SK-N-SH (cell line): ENCODE data around the gene F8. TPM values are rescaled to one million over a fixed set of nuclear protein-coding genes. Genes with fewer than 3 reads are reported as not detected.

Experiments used
- CTCF ChIA-PET: fragments of 300-600, 350-600 bp; formaldehyde crosslinking; extraction: SDS; loops from one replicate; lab custom pipeline; 2021; lab: Yijun Ruan, JAX
- POLR2A ChIA-PET: fragments of 350-600 bp; sonication (Branson Sonifier 250); formaldehyde crosslinking; extraction: SDS; loops from one replicate; lab custom pipeline; 2020; ENCODE audit warnings: antibody characterized with exemption, inconsistent platforms; lab: Yijun Ruan, JAX
- DNase-seq: peaks from one replicate; pipeline ENCODE4 v3.0.0; 2012
- H2AFZ ChIP-seq: fragments of 200-600 bp; sonication (generic); 2 replicates; pipeline ENCODE4 v1.8.1; 2016; ENCODE audit warnings: antibody characterized with exemption, mild to moderate bottlenecking, low read depth
- H3F3A ChIP-seq: fragments of 200-600 bp; sonication (generic); replicated peaks from 2 replicates; pipeline ENCODE3; 2016; ENCODE audit warnings: antibody characterized with exemption, mild to moderate bottlenecking; ENCODE audit not compliant: insufficient read depth
- H3K27ac ChIP-seq, 2 experiments: fragments of 200-500 bp in 1 of 2; fragments of 200-600 bp in 1 of 2; sonication (Bioruptor generic) in 1 of 2; sonication (generic), shearing (Covaris generic) in 1 of 2; 2 replicates each; pipeline versions ENCODE4 v1.5.1 to v1.6.1; 2014 to 2016; ENCODE audit warnings: low read depth in 2 of 2, inconsistent platforms in 1 of 2, low read length in 1 of 2, mild to moderate bottlenecking in 1 of 2, mixed read lengths in 1 of 2
- H3K27me3 ChIP-seq: fragments of 200-600 bp; sonication (generic), shearing (Covaris generic); 2 replicates; pipeline ENCODE4 v1.6.1; 2016; ENCODE audit warnings: mixed run types; ENCODE audit not compliant: insufficient read depth
- H3K36me3 ChIP-seq, 2 experiments: fragments of 200-500 bp in 1 of 2; fragments of 200-600 bp in 1 of 2; sonication (Bioruptor generic) in 1 of 2; sonication (generic) in 1 of 2; replicated peaks in 1 of 2; 2 replicates each; pipeline versions ENCODE3 to v1.5.1; 2014 to 2016; ENCODE audit warnings: low read length in 1 of 2, mild to moderate bottlenecking in 1 of 2; ENCODE audit not compliant: insufficient read depth in 2 of 2, control insufficient read depth in 1 of 2
- H3K4me1 ChIP-seq, 2 experiments: fragments of 200-500 bp in 1 of 2; fragments of 200-600 bp in 1 of 2; sonication (Bioruptor generic) in 1 of 2; sonication (generic), shearing (Covaris generic) in 1 of 2; 2 replicates each; pipeline versions ENCODE4 v1.5.1 to v1.6.1; 2014 to 2016; ENCODE audit warnings: low read depth in 1 of 2, low read length in 1 of 2, mixed run types in 1 of 2; ENCODE audit not compliant: insufficient read depth in 2 of 2, control insufficient read depth in 1 of 2
- H3K4me2 ChIP-seq: fragments of 200-600 bp; sonication (generic), shearing (Covaris generic); 2 replicates; pipeline ENCODE4 v1.6.1; 2017; ENCODE audit warnings: mixed run types
- H3K4me3 ChIP-seq, 2 experiments: fragments of 200-500 bp in 1 of 2; fragments of 200-600 bp in 1 of 2; sonication (Bioruptor generic) in 1 of 2; sonication (generic), shearing (Covaris generic) in 1 of 2; 2 replicates each; pipeline versions ENCODE4 v1.5.1 to v1.8.1; 2014 to 2016; ENCODE audit warnings: low read depth in 2 of 2, inconsistent platforms in 1 of 2, low read length in 1 of 2, mild to moderate bottlenecking in 1 of 2, mixed read lengths in 1 of 2, moderate library complexity in 1 of 2
- H3K79me2 ChIP-seq: fragments of 200-600 bp; sonication (generic); 2 replicates; pipeline ENCODE4 v1.8.1; 2017; ENCODE audit warnings: mild to moderate bottlenecking; ENCODE audit not compliant: insufficient read depth
- H3K9ac ChIP-seq: fragments of 200-600 bp; sonication (generic); 2 replicates; pipeline ENCODE4 v1.6.1; 2017; ENCODE audit warnings: mixed run types
- H3K9me2 ChIP-seq: fragments of 200-600 bp; sonication (generic); 2 replicates; pipeline ENCODE4 v1.6.1; 2017; ENCODE audit warnings: mixed run types
- H3K9me3 ChIP-seq: fragments of 200-600 bp; sonication (generic); 2 replicates; pipeline ENCODE4 v1.6.1; 2017; ENCODE audit warnings: mixed run types, mild to moderate bottlenecking, moderate library complexity
- H4K20me1 ChIP-seq: fragments of 200-600 bp; sonication (generic); 2 replicates; pipeline ENCODE4 v1.6.1; 2017; ENCODE audit warnings: mild to moderate bottlenecking, mixed run types; ENCODE audit not compliant: insufficient read depth
- ELF1 ChIP-seq: IDR thresholded peaks from 2 replicates; pipeline ENCODE4 v1.4.0; 2012
- EZH2phosphoT487 ChIP-seq: fragments of 200-600 bp; sonication (generic); IDR thresholded peaks from 2 replicates; pipeline ENCODE4 v1.6.1; 2017; ENCODE audit warnings: low read depth, mixed run types, mild to moderate bottlenecking, antibody characterized with exemption, moderate library complexity, borderline replicate concordance
- FOXJ3 ChIP-seq: sonication (generic); formaldehyde crosslinking; IDR thresholded peaks from 2 replicates; pipeline ENCODE4 v1.5.1; 2020; ENCODE audit warnings: mild to moderate bottlenecking, missing genetic modification reagents
- GABPA ChIP-seq: IDR thresholded peaks from 2 replicates; pipeline ENCODE4 v1.4.0; 2012; ENCODE audit warnings: low read depth, mild to moderate bottlenecking
- JUND ChIP-seq: IDR thresholded peaks from 2 replicates; pipeline ENCODE4 v1.4.0; 2012
- MXI1 ChIP-seq: IDR thresholded peaks from 2 replicates; pipeline ENCODE4 v1.6.1; 2012; ENCODE audit warnings: mild to moderate bottlenecking, low read depth, low read length, improper control_type of control experiment
- NFIC ChIP-seq: IDR thresholded peaks from 2 replicates; pipeline ENCODE4 v1.4.0; 2012; ENCODE audit warnings: borderline replicate concordance
- NRF1 ChIP-seq: IDR thresholded peaks from 2 replicates; pipeline ENCODE4 v1.6.1; 2012; ENCODE audit warnings: low read depth, mild to moderate bottlenecking, low read length
- POLR2AphosphoS5 ChIP-seq: IDR thresholded peaks from 2 replicates; pipeline ENCODE4 v1.6.1; 2012; ENCODE audit warnings: low read depth, low read length
- RXRA ChIP-seq: IDR thresholded peaks from 2 replicates; pipeline ENCODE4 v1.4.0; 2012; ENCODE audit warnings: low read depth, mild to moderate bottlenecking, borderline replicate concordance
- TCF12 ChIP-seq: IDR thresholded peaks from 2 replicates; pipeline ENCODE4 v1.4.0; 2012
- TEAD4 ChIP-seq: IDR thresholded peaks from 2 replicates; pipeline ENCODE4 v1.4.0; 2012; ENCODE audit warnings: mild to moderate bottlenecking, borderline replicate concordance; ENCODE audit not compliant: insufficient read depth
- USF1 ChIP-seq: IDR thresholded peaks from 2 replicates; pipeline ENCODE4 v1.4.0; 2012; ENCODE audit warnings: low read depth, borderline replicate concordance
- USF2 ChIP-seq: fragments of 150-350 bp; IDR thresholded peaks from 2 replicates; pipeline ENCODE4 v1.6.1; 2017; ENCODE audit warnings: antibody characterized with exemption, low read length, low read depth, borderline replicate concordance
- YY1 ChIP-seq: IDR thresholded peaks from 2 replicates; pipeline ENCODE4 v1.4.0; 2012; ENCODE audit warnings: low read depth, mild to moderate bottlenecking
- WGBS: methylation state at CpG from one replicate; pipeline ENCODE4 v1.1.6; 2017; ENCODE audit warnings: low lambda C conversion rate; 5-methylcytosine and 5-hydroxymethylcytosine counted together
- polyA plus RNA-seq, 3 experiments: library from polyadenylated mRNA; depleted of rRNA; stranded (reverse); fragments of >200 nt; gene quantifications; 2 replicates each; pipeline ENCODE4 v1.2.3, GENCODE V29; 2012
- TF ChIP-seq, protein P1 (sequence below): IDR thresholded peaks from 2 replicates; pipeline ENCODE4; 2012
- TF ChIP-seq, protein P2 (sequence below): IDR thresholded peaks from 2 replicates; pipeline ENCODE4 v1.4.0; 2012; ENCODE audit warnings: low read depth, borderline replicate concordance
- TF ChIP-seq, protein P3 (sequence below): fragments of 200-600 bp; sonication (generic); IDR thresholded peaks from 2 replicates; pipeline ENCODE4 v1.6.1; 2017; ENCODE audit warnings: antibody characterized with exemption, mild to moderate bottlenecking, moderate library complexity
- TF ChIP-seq, protein P4 (sequence below): IDR thresholded peaks from 2 replicates; pipeline ENCODE4 v1.4.0; 2012; ENCODE audit warnings: low read depth

F8 gene
- polyA plus RNA-seq, 1 of the 3 experiments (the other 2 are of a cell fraction): 2.5 TPM

DNA sequence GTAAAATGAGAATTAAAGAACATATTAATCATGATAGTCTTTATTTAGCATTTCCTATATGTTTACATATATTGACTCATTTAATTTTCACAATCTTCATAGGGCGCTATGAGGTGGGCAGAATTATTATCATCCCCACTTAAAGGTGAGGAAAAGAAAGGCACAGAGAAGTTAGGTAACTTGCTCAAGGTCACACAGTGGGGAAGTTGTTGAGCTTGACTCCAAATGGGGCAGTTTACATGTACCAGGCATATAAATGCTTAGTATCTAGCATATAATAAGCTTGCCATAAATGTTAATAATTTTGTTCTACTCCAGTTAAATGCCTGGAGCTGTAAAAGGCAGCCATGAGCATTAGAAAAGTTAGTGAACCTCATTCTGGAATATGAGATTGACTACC lies 46.9 kb upstream of the F8 start:
- peak overlapping the region in 1 of 2 experiments; percentile 75; a peak in 1 of 4 replicates for H3K27ac ChIP-seq
- POLR2A ChIA-PET: no interaction called here
- peaks cover 43% of the 10 kb centered on the region for H3K79me2 ChIP-seq
- H3K36me3 ChIP-seq: peaks cover 0 to 10% of the 10 kb centered on the region in 2 experiments
- H3K9me3 ChIP-seq: no peaks in the 10 kb centered on the region
- TF ChIP-seq FOXJ3 (CRISPR knock-in tag) (no peak), EZH2phosphoT487 (no peak), TCF12 (no peak), ELF1 (no peak), USF2 (no peak), JUND (no peak), USF1 (no peak), NRF1 (no peak), NFIC (no peak), MXI1 (no peak), POLR2AphosphoS5 (no peak), GABPA (no peak), RXRA (no peak), YY1 (no peak), TEAD4 (no peak)
- TF ChIP-seq, protein P1, sequence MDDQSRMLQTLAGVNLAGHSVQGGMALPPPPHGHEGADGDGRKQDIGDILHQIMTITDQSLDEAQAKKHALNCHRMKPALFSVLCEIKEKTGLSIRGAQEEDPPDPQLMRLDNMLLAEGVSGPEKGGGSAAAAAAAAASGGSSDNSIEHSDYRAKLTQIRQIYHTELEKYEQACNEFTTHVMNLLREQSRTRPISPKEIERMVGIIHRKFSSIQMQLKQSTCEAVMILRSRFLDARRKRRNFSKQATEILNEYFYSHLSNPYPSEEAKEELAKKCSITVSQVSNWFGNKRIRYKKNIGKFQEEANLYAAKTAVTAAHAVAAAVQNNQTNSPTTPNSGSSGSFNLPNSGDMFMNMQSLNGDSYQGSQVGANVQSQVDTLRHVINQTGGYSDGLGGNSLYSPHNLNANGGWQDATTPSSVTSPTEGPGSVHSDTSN: no peak
- TF ChIP-seq, protein P2, sequence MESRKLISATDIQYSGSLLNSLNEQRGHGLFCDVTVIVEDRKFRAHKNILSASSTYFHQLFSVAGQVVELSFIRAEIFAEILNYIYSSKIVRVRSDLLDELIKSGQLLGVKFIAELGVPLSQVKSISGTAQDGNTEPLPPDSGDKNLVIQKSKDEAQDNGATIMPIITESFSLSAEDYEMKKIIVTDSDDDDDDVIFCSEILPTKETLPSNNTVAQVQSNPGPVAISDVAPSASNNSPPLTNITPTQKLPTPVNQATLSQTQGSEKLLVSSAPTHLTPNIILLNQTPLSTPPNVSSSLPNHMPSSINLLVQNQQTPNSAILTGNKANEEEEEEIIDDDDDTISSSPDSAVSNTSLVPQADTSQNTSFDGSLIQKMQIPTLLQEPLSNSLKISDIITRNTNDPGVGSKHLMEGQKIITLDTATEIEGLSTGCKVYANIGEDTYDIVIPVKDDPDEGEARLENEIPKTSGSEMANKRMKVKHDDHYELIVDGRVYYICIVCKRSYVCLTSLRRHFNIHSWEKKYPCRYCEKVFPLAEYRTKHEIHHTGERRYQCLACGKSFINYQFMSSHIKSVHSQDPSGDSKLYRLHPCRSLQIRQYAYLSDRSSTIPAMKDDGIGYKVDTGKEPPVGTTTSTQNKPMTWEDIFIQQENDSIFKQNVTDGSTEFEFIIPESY: no peak
- TF ChIP-seq, protein P3, sequence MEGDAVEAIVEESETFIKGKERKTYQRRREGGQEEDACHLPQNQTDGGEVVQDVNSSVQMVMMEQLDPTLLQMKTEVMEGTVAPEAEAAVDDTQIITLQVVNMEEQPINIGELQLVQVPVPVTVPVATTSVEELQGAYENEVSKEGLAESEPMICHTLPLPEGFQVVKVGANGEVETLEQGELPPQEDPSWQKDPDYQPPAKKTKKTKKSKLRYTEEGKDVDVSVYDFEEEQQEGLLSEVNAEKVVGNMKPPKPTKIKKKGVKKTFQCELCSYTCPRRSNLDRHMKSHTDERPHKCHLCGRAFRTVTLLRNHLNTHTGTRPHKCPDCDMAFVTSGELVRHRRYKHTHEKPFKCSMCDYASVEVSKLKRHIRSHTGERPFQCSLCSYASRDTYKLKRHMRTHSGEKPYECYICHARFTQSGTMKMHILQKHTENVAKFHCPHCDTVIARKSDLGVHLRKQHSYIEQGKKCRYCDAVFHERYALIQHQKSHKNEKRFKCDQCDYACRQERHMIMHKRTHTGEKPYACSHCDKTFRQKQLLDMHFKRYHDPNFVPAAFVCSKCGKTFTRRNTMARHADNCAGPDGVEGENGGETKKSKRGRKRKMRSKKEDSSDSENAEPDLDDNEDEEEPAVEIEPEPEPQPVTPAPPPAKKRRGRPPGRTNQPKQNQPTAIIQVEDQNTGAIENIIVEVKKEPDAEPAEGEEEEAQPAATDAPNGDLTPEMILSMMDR: no peak
- TF ChIP-seq, protein P4, sequence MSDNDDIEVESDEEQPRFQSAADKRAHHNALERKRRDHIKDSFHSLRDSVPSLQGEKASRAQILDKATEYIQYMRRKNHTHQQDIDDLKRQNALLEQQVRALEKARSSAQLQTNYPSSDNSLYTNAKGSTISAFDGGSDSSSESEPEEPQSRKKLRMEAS: no peak
- H3K9ac ChIP-seq: peak overlapping the region; percentile 83; the same call in 1 of the 2 replicates
- H3K4me3 ChIP-seq: peak overlapping the region; percentile 64; a peak in 3 of 4 replicates
- H2AFZ ChIP-seq: no peak overlapping the region
- H3K9me2 ChIP-seq: no peaks in the 10 kb centered on the region
- DNase-seq: no peak
- 52% methylated on average over 1 of the region's 1 CpG for WGBS
- H4K20me1 ChIP-seq: no peaks in the 10 kb centered on the region
- no peaks in the 10 kb centered on the region for H3K27me3 ChIP-seq
- H3F3A ChIP-seq: peaks cover 5% of the 10 kb centered on the region
- no peaks in the 10 kb centered on the region; a peak in 2 of 4 replicates for H3K4me1 ChIP-seq
- CTCF ChIA-PET: interaction anchor here (6.9 kb wide), 1 partner anchor 12 kb away, joined by 35 read pairs; no protein-coding TSS in a partner anchor
- H3K4me2 ChIP-seq: peak overlapping the region; percentile 68
